ENCODE measurements around the gene CCL14.

CCL14 gene

DNA sequence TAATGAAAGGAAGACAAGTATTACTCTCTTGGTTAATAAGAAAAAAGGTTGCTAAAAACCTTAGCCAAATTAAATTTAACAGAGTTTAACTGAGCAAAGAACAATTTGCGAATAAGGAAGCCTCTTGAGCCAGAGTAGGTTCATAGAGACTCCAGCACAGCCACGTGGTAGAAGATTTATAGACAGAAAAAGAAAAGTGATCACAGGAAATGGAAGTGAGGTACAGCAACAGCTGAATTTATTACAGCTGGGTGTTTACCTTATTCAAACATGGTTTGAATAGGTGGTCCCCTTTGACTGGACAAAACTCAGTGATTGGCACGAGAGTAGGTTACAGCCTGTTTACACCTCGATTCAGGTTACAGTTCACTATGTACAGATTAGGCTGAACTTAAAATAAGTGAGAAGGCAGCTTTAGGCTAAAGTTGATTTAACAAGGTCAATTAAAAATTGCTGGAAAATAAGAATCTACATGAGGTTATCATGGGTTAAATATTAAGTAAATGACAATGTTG lies 18.1 kb upstream of the CCL14 start:
- H3K4me3 ChIP-seq (ENCODE audit: low read depth, low read length): no peak overlapping the region
- TF ChIP-seq, protein P1, sequence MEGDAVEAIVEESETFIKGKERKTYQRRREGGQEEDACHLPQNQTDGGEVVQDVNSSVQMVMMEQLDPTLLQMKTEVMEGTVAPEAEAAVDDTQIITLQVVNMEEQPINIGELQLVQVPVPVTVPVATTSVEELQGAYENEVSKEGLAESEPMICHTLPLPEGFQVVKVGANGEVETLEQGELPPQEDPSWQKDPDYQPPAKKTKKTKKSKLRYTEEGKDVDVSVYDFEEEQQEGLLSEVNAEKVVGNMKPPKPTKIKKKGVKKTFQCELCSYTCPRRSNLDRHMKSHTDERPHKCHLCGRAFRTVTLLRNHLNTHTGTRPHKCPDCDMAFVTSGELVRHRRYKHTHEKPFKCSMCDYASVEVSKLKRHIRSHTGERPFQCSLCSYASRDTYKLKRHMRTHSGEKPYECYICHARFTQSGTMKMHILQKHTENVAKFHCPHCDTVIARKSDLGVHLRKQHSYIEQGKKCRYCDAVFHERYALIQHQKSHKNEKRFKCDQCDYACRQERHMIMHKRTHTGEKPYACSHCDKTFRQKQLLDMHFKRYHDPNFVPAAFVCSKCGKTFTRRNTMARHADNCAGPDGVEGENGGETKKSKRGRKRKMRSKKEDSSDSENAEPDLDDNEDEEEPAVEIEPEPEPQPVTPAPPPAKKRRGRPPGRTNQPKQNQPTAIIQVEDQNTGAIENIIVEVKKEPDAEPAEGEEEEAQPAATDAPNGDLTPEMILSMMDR (IDR thresholded peaks at IDR 0.05; ENCODE audit: low read depth, low read length): no peak
- no peak for DNase-seq (ENCODE audit: low read depth, low spot score)
- in situ Hi-C loops (cut with HindIII; ENCODE audit: low sequenced_read_pairs): no loop called here

DNA sequence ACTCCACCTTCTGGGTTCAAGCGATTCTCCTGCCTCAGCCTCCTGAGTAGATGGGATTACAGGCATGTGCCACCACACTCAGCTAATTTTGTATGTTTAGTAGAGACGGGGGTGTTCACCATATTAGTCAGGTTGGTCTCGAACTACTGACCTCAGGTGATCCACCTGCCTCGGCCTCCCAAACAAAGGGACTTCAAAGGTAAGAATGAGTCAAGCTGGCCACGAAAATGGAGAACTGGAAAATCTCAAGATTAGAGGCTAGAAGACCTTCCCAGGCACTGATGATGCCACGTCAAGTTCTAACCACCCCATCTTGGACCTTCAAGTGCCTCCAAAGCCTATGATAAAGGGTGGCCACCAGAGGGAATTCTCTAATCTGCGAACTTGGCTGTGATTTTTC lies 16.1 kb upstream of the CCL14 start:
- H3K4me3 ChIP-seq (ENCODE audit: low read depth, low read length): no peak overlapping the region
- DNase-seq (ENCODE audit: low read depth, low spot score): no peak
- in situ Hi-C loops (cut with HindIII; ENCODE audit: low sequenced_read_pairs): no loop called here
- TF ChIP-seq, protein P1 (IDR thresholded peaks at IDR 0.05; ENCODE audit: low read depth, low read length): no peak

DNA sequence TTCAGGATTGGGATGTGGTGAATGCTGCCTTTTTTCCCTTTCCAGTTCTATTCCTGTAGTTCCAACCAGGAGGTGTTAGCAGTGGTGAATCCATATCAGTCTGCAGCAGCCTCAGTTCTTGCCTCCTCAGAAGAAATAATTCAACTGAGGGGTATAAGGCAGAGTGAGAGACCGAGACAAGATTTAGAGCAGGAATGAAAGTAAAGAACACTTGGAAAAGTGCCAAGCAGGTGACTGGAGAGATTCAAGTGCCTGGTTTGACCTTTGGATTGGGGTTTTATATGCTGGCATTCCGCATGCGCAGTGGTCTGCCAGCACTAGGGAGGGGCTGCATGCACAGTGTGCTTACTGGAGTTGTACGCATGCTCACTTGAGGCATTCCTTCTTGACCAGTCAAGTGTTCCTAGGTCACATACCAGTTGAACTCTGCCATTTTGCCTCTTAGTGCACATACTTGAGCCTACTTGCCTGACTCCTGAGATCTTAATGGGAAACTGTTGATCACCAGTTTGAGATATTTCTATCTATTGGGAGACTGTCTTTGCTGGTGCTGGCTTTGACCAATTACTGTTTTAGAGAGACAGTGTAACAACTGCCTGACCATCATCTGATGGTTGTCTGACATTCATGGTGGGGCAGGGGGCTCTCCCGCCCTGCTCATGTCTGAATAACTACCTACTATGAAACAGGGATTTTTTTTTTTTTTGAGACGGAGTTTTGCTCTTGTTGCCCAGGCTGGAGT lies 15.5 kb upstream of the CCL14 start:
- TF ChIP-seq, protein P1 (IDR thresholded peaks at IDR 0.05; ENCODE audit: low read depth, low read length): no peak
- H3K4me3 ChIP-seq (ENCODE audit: low read depth, low read length): no peak overlapping the region
- in situ Hi-C loops (cut with HindIII; ENCODE audit: low sequenced_read_pairs): no loop called here
- no peak for DNase-seq (ENCODE audit: low read depth, low spot score)

DNA sequence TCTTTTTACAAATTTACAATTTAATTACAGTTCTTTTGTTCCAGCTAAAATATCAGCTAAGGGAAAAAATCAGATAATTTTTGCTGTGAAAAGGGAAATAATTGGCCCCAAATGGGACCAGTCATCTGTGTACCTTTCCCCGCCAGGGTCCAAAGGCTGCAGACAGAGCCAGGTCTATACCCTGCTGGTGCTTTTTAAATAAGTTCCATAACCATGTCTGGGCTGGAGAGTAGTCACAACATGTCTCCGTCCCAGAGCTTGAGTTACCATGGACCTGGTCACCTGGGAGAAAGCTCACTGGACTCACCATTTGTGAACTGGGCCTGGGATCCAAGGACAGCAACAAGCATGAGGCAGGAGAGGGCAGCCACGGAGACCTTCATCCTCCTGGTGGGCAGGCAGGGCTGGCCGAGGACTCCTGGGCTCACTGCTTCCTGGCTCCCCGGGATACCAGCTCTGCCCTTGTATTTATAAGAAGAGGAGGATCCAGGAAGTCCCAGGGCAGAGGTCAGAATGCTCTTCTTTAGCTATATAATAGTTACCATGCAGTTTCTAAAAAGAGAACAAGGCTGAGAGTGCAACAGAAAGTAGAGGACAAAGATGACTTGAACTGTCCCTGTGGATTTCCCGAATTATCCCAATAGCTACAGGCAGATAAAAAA lies 14.7 kb upstream of the CCL14 start, which contains the start of gene CCL15:
CCL15 (minus strand) TSS at position 444 of the 662 bp plus-strand sequence; CDS start at position 383, 61 bp downstream.
- TF ChIP-seq, protein P1 (IDR thresholded peaks at IDR 0.05; ENCODE audit: low read depth, low read length): no peak
- DNase-seq (ENCODE audit: low read depth, low spot score): no peak
- no peak within 1 kb of the TSS for H3K4me3 ChIP-seq (ENCODE audit: low read depth, low read length)
- in situ Hi-C loops (cut with HindIII; ENCODE audit: low sequenced_read_pairs): no loop called here

DNA sequence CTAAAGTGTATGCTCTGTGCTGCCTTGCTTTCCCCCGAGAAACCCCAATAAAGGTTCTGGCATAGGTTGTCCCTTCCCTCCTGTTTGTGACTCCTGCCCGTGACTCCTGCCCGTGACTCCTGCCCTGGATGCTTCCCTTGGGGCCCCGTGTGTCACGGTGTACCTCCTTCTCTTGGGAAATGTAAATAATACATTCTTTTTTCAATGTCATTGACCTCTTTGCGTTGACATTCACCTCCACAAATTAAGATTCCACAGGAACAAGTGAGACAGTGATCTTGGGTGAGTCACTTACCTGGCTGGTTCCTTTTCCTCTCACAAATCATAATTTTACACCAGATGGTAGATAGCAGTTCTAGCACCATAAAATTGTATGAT lies 14.2 kb upstream of the CCL14 start:
- in situ Hi-C loops (cut with HindIII; ENCODE audit: low sequenced_read_pairs): no loop called here
- no peak overlapping the region for H3K4me3 ChIP-seq (ENCODE audit: low read depth, low read length)
- TF ChIP-seq, protein P1 (IDR thresholded peaks at IDR 0.05; ENCODE audit: low read depth, low read length): no peak
- no peak for DNase-seq (ENCODE audit: low read depth, low spot score)

DNA sequence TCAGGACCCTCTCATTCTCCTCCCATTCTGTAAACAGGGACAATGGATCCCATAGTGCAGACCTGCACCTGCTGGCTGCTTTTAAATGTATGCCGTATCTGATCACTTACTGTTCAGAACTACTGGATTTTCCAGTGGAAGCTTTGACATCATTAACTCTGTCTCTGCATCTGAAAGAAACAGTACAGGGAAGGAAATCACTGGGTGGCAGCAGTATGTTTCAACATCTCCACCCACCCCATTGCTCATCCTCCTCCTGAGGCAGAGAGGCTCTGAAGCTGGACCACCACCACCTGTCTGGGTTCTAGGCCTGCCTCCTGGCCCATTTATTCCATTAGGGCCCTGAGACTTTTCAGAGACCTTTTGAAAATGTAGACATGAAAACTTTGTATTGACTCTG lies 12.2 kb upstream of the CCL14 start:
- no peak for DNase-seq (ENCODE audit: low read depth, low spot score)
- in situ Hi-C loops (cut with HindIII; ENCODE audit: low sequenced_read_pairs): no loop called here
- no peak overlapping the region for H3K4me3 ChIP-seq (ENCODE audit: low read depth, low read length)
- TF ChIP-seq, protein P1 (IDR thresholded peaks at IDR 0.05; ENCODE audit: low read depth, low read length): no peak
